ENCODE results near the gene TAF11. TPM values are rescaled to one million over a fixed set of nuclear protein-coding genes. Genes with fewer than 3 reads are reported as not detected.

The TAF11 gene
- total RNA-seq, 1 experiment from 2014 or later = 49.4 TPM

- no peak overlapping the region for H4K8ac ChIP-seq (replicated peaks; ENCODE audit: insufficient read length, low read depth, low read length)
- H3K4me1 ChIP-seq (ENCODE audit: insufficient read depth, low read length) = no peaks in the 10 kb centered on the region
- H3K9ac ChIP-seq (ENCODE audit: extremely low read depth, insufficient read length, low read length) = no peak overlapping the region
- Mint-ChIP-seq H3K4me1 (peaks cover 18 to 20% of the 10 kb centered on the region in 2 experiments), H3K9me3 (no peaks in the 10 kb centered on the region), H3K36me3 (ENCODE audit: insufficient read depth in 1 of 3, low read depth in 3 of 3) (peaks cover 0 to 3% (median 0%) of the 10 kb centered on the region in 3 experiments; a peak in 1 of 7 replicates), H3K4me3 (no peak overlapping the region), H3K27ac (peak overlapping the region in 2 of 3 experiments; percentile 14; a peak in 4 of 7 replicates), H3K27me3 (ENCODE audit: low read depth) (no peaks in the 10 kb centered on the region)
- H3K14ac ChIP-seq (ENCODE audit: insufficient read depth, low read length) = no peak overlapping the region
- H2BK120ac ChIP-seq (ENCODE audit: low read depth, low read length, poor library complexity, severe bottlenecking) = no peak overlapping the region
- no CpG with 5 or more reads among the region's 6 CpGs for WGBS (ENCODE audit: extremely low coverage, insufficient read length, low lambda C conversion rate)
- H2BK15ac ChIP-seq (ENCODE audit: low read depth, low read length) = no peak overlapping the region
- TF ChIP-seq, protein P1, sequence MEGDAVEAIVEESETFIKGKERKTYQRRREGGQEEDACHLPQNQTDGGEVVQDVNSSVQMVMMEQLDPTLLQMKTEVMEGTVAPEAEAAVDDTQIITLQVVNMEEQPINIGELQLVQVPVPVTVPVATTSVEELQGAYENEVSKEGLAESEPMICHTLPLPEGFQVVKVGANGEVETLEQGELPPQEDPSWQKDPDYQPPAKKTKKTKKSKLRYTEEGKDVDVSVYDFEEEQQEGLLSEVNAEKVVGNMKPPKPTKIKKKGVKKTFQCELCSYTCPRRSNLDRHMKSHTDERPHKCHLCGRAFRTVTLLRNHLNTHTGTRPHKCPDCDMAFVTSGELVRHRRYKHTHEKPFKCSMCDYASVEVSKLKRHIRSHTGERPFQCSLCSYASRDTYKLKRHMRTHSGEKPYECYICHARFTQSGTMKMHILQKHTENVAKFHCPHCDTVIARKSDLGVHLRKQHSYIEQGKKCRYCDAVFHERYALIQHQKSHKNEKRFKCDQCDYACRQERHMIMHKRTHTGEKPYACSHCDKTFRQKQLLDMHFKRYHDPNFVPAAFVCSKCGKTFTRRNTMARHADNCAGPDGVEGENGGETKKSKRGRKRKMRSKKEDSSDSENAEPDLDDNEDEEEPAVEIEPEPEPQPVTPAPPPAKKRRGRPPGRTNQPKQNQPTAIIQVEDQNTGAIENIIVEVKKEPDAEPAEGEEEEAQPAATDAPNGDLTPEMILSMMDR (conservative IDR thresholded peaks at IDR 0.05) = no peak
- no peak overlapping the region for H2BK5ac ChIP-seq (ENCODE audit: insufficient read length, low read length)
- H3T11ph ChIP-seq (ENCODE audit: low read length) = no peak overlapping the region
- H3K79me2 ChIP-seq (ENCODE audit: insufficient read depth, low read length) = no peaks in the 10 kb centered on the region; the same call in 1 of the 2 replicates
- no peak overlapping the region for H3K23ac ChIP-seq (ENCODE audit: insufficient read length, low read depth, low read length)
- peaks cover 3% of the 10 kb centered on the region for H3K79me1 ChIP-seq (ENCODE audit: insufficient read depth, low read depth, low read length, poor library complexity, severe bottlenecking)
- H2BK12ac ChIP-seq (ENCODE audit: insufficient read length, low read depth, low read length) = no peak overlapping the region
- H3K18ac ChIP-seq (ENCODE audit: insufficient read length, low read depth, low read length) = no peak overlapping the region
- no peak overlapping the region for H2AFZ ChIP-seq (ENCODE audit: low read length)
- no peaks in the 10 kb centered on the region for H3K27me3 ChIP-seq (ENCODE audit: insufficient read depth, low read length)
- no peak overlapping the region for H2AK5ac ChIP-seq (ENCODE audit: insufficient read length, low read length)
- no peak overlapping the region for H3K4ac ChIP-seq (ENCODE audit: low read depth, low read length)
- H3K27ac ChIP-seq (ENCODE audit: insufficient read length, low read depth, low read length) = no peak overlapping the region
- H3K4me2 ChIP-seq (ENCODE audit: insufficient read depth, insufficient read length, low read length) = no peak overlapping the region
- H3K56ac ChIP-seq (ENCODE audit: insufficient read length, low read depth, low read length) = no peak overlapping the region
- no peaks in the 10 kb centered on the region for H3K9me3 ChIP-seq (ENCODE audit: control insufficient read depth, low read depth, low read length)
- no peak overlapping the region for H2BK20ac ChIP-seq (ENCODE audit: low read depth, low read length, poor library complexity, severe bottlenecking)
- H4K5ac ChIP-seq (ENCODE audit: insufficient read length, low read depth, low read length) = no peak overlapping the region
- no peaks in the 10 kb centered on the region for H3K23me2 ChIP-seq (ENCODE audit: insufficient read length, low read depth, low read length, poor library complexity, severe bottlenecking)
- no peaks in the 10 kb centered on the region for H4K20me1 ChIP-seq (ENCODE audit: control insufficient read depth, insufficient read depth, insufficient read length)
- H4K91ac ChIP-seq (ENCODE audit: insufficient read length, low read depth, low read length) = no peak overlapping the region
- DNase-seq = no peak
Measured at GRCh38 chr6:34909320-34909883, 21.6 kb upstream of the TAF11 start.
